ENCODE measurements around the gene DNAJC10.

DNAJC10 gene

DNA sequence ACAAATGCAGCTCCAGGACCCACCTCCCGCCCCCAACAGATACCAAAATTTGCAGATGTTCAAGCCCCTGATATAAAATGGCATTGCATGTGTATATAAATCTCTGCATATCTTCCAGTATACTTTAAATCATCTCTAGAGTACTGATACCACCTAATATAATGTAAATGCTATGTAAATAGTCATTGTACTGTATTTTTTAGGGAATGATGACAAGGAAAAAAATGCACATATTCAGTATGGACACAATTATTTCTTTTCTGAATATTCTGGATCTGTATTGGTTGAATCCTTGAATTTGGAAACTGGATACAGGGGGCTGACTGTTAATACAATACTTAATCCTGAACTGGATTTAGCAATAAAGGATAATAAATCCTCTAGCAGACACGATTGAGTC is 82.7 kb downstream of the DNAJC10 start:
- no peak for DNase-seq

DNA sequence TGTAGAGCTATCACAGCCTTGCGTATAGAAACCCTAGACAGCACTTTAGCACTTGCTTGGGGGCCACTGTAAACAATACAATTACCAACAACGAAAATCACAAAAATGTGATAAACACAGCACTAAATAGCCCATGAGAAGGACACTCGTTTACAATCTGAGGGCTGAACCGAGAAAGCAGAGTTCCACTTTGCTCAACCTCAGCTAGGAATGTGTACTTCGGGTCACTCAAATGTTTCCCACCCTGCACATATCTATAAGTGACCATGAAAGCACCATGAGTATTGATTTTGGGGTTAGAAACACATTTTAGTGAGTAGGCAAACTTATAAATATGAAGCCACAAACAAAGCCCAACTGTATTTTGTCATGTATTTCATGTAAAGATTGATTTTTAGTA is 88.1 kb downstream of the DNAJC10 start:
- DNase-seq, result no peak

DNA sequence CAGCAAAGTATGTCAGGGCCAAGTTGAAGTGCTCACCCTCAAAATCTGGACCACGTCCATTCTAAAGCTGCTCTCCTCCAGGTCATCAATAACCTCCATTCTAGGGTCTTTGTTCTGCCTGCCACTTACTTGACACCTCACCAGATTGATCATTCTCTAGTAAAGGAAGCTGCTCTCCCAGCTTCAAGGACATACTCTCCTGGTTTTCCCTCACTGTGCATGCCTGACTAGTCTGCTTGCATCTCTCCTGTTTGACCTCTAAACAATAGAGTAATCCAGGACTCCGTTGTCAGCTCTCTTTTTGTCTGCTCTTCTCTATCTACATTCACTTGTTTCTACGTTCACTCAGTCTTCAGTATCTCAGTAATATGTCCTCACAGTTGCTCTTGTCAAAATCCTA is 91.3 kb downstream of the DNAJC10 start:
- DNase-seq, result no peak

DNA sequence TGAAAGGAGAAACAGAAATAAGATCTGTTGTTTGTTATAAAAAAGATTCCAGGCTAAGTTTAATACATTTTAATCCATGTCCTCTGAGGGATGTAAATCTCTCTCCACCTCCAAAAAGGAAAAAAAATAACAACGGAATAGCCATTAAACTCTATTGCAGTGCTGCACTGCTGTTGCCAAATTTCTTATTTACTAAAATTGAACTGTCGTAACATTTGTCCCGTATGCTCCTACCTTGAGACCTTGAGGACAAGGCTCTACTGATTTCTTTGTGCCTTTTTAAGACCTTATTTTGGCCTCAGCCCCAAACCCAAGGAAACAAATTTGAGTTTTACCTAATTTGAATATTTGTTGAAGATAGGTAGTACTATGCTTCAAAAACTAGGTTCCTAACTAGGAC is 94.0 kb downstream of the DNAJC10 start:
- no peak for DNase-seq

DNA sequence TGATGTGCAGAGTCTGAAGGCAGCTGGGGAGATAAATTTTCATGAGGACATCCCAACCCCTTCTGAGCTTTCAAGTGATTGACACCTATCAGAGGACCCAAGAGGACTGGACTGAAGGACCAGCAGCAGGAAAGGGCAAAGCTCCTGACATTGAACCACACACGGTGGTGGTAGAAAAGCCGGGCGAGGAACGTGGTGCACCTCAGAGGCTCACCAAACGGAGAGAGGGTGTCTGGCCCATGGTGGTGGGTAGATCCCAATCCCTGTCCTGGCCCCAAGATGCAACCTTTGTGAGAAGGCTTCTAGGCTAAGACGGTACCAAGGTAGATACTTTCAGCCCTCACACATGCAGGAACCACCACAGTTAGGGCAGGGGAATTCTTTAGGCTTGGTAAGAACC is 98.3 kb downstream of the DNAJC10 start:
- DNase-seq, result no peak

DNA sequence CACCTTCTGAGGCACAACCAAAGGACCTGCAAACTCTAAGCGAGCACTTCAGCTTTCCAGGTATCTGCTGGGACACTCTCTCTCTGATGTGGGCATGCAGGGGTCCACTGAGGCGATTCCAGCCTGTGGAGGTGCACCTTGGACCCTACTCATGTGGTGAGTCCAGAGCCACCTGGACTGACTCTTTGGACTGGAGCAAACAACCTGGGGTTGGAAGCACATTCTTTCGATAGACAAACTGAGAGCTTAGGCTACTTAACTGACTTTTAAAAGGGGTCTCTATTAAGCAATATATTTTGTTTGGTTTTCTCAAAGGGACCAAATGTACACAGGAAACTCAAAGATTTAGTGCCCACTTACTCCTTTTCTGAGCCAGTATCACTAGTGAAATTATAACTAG is 98.7 kb downstream of the DNAJC10 start:
- DNase-seq, result no peak

DNA sequence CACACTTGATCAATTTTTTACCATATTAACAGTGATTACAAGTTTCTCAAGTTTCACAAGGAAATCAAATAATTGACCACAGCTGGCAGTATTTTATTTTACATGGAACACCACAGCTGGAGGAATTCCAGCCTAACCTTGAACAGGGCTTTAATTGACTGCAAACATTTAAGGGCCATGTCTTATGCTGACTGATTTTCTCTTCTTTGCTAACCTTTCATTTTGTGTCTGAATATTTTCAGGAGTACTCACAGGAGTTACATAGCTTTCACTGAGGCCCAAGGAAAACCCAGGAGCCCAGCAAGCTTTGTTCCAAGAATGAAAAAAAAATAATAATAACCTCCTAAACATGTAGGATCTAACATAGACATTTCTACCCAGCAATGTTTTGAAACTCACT is 100.8 kb downstream of the DNAJC10 start:
- DNase-seq, result no peak

DNA sequence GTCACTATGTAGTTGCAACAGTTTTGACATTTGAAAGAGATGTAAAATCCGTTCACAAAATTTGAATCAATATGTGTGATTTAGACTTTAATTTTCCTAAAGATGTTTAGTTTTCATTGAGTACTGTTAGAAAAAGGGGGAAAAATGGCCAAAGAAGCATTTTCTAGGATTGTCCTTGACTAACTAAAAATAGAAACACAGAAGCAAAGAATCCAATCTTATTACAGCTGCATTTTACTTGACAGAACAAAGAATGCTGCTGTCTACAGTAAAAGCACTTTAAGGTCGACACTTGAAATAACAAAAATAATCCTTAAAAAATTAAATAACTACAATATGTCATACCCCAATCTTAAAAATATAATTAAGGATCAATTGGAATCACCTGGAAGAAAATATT is 101.5 kb downstream of the DNAJC10 start:
- DNase-seq, result no peak

DNA sequence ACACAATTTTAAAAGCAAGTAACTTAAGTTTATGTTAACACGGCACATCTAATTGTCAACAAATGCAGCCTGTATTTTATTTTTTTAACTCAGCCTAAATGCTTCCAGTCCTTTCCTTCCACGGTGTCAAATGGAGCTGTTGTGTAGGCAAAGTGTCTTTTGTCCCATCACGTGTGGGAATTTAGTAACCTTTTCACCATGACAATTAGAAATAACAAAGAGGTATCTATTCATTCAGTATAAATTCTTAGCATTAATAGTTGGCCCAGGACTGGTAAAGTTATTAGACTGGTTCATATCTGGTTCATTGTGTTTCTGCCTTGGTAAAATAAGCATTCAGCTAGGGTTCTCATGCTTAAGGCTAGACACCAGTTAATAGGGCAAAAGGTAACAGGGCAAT is 102.4 kb downstream of the DNAJC10 start:
- no peak for DNase-seq

DNA sequence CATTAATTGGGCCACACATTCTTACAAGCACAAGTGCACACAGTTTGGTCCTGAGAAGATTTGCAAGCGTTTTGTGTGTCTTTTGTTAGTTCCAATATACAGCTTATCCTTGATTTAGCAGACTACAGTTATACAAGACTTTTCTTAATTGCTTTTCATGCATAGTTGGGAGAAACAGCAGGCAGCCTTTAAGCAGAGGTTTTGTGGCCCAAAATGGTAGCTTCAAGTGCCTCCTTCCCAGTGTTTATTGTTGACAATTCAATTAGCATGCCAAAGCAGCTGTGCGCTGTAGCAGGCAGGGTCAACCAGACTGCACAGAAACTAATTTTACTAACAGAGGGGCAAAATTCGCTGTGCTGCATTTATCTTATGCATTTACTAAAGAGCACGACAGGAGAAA is 102.9 kb downstream of the DNAJC10 start:
- DNase-seq, result no peak

DNA sequence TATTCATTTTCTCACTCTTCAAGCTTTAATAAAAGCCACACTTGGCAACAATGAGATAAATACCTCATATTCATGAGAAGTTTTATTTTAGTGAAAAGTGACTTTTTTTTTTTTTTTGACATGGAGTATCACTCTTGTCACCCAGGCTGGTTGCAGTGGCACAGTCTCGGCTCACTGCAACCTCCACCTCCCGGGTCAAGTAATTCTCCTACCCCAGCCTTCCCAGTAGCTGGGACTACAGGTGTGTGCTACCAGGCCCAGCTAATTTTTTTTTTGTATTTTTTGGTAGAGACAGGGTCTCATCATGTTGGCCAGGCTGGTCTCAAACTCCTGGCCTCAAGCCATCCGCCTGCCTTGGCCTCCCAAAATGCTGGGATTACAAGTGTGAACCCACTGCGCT is 103.4 kb downstream of the DNAJC10 start:
- no peak for DNase-seq

DNA sequence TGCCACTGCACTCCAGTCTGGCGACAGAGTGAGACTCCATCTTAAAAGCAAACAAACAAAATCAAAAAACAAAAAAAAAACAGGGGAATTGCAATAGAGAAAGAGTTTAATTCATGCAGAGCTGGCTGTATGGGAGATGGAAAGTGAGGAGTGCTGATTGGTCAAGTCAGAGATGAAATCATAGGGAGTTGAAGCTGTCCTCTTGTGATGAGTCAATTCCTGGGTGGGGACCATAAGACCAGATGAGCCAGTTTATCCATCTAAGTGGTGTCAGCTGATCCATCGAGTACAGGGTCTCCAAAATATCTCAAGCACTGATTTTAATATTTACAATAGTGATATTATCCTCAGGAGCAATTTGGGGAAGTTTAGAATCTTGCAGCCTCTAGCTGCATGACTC is 105.1 kb downstream of the DNAJC10 start:
- no peak for DNase-seq

DNA sequence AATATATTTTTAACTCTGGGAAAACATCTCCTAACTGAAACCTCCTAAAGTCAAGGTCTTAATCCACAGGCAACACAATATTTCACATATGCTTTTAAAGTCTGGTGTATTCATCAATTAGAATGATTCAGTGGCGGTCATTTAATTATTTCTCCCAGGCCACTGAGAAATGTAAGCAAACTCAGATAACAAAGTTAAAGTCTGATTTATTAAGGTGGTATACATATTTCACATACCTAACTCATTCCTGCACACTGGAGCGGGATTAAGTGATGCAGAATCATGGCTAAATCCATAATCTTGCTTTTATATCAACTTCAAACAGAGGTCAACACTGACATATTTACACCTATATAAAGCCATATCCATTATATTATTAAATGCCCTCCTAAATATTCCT is 106.7 kb downstream of the DNAJC10 start:
- no peak for DNase-seq

DNA sequence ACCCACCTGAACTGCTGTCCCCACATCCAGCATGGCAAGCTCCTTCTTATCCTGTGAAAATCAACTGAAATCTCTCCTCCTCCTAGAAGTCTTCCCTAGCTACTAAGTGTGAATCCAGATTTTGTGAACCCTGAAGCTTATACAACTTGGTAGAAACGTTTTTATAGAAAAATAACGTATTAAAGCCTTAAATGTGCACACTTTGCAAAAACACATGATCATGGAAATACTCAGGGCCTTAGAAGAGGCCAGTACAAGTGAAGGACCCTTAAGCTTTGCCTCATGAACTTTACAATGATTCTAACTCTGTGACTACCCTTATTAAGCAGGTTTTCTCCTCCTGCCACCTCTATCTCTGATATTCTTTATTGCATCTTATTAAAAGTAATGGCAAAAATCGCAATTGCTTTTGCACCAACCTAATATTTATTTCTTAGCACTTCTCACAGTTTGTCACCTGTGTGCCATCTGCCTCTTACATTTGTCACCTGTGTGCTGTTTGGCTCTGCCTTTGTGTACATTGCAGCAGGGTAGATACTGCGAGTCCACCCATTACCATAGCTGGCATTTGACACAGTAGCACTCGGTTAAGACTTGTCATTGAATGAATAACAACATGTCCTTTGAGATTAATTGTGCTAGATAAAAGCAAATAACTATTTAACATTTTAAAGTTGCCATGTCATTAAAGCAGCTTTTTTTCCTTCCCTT is 108.2 kb downstream of the DNAJC10 start:
- no peak for DNase-seq

DNA sequence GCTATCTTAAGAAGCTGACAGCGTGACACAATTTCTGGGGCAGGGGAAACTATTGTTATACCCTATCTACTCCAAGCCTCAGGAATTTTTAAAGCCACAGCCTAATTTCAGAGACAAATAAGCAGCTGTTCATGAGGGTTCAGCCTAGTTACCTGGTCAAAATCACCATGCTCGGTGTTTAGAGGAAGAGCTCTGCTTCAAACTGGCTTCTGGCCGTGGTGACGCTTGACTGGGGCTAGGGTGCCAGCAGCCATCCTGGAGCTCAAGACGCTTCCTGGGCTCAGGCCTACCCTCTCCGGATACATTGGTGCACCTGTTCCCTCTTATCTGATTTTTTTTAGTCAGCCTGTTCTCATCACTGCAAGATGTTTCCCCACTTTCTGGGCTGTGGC is 108.7 kb downstream of the DNAJC10 start:
- no peak for DNase-seq

DNA sequence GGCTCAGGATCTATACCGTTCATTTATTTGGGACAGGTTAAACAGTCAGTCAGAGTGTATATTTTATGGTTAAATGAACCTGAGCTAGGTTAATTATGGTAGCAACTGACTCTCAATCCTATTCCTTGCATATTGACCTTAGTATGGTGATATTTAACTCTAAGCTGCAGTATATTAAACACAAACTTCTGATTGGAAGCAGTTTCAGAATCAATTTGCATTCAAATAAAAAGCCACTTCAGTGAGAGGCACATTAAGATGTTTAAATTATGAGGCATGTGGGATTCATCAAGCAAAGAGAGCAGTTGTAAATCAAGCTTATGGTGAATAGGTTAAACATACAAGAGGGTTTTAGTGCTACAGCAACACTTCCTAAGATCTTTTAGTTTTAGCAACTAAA is 110.0 kb downstream of the DNAJC10 start:
- DNase-seq, result peak; percentile 27

DNA sequence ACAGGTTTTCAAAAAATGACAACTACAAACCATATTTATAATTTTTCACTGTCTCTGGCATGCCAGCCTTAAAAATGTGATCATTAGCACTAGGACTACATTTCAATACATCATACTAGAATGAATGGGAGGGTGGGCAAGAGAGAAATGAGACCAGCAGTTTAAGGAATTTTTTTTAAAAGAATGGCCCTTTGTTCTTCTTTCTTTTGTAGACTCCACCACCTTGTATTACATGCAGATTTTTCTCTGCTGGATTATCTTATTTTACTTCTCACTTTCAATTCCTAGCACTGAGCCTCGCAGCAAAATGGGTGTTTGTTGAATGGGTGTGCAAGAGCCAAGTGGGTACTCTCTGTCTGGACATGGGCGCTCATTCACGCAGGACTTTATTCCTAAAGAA is 110.4 kb downstream of the DNAJC10 start:
- no peak for DNase-seq

DNA sequence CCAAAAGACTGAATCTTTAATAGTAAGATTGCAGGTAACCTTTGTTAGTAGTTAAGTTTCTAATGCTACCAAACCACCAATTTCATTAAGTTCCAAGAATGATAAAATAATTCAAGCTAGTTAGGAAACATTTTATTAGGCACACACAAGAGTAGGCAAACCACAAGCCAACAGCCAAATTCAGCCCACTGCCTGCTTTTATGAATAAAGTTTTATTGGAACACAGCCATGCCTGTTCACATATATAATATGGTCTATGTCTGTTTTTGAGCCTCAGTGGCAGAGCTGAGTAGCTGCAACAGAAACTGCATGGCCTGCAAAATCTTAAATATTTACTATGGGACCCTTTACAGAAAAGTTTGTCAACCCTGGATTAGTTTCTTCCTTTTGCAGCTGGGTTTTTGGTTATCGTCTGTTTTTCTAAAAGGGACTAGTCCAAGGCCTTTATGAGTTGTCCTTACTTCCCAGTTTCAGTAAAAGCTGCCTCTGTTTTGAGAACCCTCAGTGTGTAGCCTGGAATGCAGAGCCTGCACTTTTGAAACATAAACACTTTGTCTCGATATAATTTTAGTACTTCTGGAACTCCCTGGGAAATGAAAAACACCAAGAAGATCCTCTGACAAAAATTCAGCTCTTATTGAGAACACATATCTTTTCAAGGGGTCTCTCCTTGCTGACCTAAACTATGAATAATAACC is 111.3 kb downstream of the DNAJC10 start:
- no peak for DNase-seq

DNA sequence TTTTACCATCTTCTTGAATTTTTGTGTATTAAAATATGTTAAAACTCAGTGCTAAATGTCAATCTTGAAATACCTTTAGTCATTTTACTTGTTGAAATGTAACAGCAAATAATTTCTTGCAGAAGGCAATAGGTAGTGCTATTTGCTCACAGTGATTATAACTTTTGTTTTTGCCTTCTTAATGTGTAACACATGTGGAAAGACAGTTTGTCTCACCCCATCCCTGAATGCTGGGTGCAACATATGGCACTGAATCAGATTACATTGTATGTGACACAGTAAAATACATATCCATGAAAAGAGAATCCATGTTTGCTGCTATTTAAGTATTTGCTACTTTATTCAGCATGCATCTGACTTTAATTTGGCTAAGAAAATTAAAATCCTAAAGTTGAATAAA is 115.0 kb downstream of the DNAJC10 start:
- DNase-seq, result no peak

DNA sequence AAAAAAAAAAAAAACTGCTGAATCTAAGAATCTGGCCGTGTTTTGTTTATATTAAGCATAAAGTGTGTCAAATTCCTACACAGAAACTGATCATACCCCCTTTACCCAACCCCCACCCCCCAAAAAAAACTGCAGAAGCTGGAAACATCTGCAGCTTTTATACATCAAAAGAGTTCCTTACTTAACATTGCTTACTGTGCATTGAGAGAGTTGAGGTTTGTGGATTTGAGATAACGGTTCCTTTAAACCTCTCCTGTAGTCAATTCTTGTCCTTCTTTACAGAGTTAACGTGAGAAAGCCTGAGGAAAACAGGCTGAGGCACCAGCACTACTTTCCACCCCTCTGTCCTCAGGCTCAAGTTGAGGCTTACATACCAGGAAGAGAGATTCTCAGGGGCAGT is 115.9 kb downstream of the DNAJC10 start:
- no peak for DNase-seq

DNA sequence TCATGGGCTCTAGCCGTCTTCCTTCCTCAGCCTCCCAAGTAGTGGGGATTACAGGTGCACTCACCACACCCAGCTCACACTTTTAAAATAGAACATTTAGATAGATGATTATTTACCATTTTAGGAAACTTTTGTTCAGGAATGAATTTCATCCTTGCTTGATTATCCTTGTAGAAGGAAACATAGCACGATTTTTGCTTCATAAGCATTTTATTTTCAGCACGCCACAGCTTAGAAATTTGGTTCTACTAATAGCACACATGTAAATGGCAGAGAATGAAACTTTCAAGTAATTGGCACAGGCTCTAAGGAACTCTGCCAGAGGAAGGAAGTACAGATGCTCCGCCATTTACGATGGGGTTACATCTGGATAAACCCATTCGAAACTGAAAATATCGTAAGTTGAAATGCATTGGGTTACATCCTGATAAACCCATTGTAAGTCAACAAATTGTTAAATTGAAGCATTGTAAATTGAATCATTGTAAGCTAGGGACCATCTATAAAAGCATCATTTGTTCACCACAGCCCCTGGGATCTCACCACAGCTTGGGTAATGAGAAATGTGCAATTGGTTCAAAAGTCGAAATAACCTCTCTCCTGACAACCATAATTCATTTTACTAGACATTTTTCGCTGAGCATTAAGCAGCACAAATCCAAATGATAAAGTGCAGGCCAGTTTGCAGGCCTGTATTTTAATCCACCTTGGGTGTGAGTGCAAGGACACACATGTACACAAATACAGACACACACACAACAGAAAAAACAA is 117.2 kb downstream of the DNAJC10 start:
- no peak for DNase-seq

DNA sequence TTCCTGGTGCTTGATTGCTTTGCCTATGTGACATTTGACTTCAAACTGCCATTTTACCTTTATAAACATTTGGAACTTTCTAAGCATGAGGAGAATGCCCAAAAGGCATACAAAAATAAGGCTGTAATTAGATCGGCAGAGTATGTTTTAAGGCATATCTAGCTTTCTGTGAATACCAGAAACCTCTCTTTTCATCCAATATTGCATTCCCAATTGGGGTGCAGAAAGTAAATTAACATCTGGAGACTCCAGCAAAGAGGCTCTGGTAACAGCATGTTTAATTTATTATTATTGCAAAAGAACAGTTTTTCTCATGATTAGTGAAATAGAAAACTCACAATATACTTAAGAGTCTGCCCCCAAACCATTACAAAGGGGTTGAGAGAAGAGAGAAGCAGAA is 118.2 kb downstream of the DNAJC10 start:
- DNase-seq, result no peak

DNA sequence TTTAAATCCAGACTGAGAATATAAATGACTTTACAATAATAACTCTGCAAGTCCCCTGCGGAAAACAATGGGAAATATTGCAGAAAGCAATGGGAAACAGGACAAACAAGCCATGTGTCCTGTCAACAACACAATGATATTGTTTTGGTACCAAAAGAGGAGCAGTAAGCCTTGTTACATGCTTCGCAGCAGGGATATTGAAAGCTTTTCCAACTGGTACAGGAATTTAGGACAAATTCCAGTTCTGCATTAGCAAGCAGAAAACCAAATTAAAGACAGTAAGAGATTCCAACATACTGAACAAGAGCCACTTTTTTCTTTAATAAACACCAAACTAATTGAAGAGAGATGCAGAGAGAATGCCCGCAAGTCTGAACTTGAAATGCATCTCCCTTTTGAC is 120.4 kb downstream of the DNAJC10 start:
- DNase-seq, result no peak

Measured in NCI-H526 treated with DMSO at 0.1 percent for 48 hours (cell line).